IMR-90 (cell line): ENCODE results near the gene NUAK1. TPM values are rescaled to one million over a fixed set of nuclear protein-coding genes. Genes with fewer than 3 reads are reported as not detected.

Experiments used
- ATAC-seq: fragments of 200-7000 bp; cut with Tn5 transposase; 2 replicates; pipeline ENCODE4 v1.9.1; 2020; ENCODE audit warnings: low read depth, mild to moderate bottlenecking, moderate library complexity
- BruUV-seq: library from RNA; stranded (reverse); fragments of 400-500 nt; replicated peaks from 2 replicates; lab custom pipeline; 2021; lab: Mats Ljungman, UMichigan
- CTCF ChIA-PET: fragments of 300-600 bp; formaldehyde crosslinking; extraction: SDS; loops from one replicate; lab custom pipeline; 2021; ENCODE audit warnings: antibody characterized with exemption; lab: Yijun Ruan, JAX
- POLR2A ChIA-PET: fragments of 300-600 bp; sonication (Branson Sonifier 250); formaldehyde crosslinking; loops from one replicate; lab custom pipeline; 2022; ENCODE audit warnings: antibody characterized with exemption; ENCODE audit not compliant: unreplicated experiment; lab: Charles Lee
- DNase-seq: peaks from one replicate; pipeline ENCODE4 v3.0.0; 2013
- H2AFZ ChIP-seq: replicated peaks from 2 replicates; pipeline ENCODE3; 2013; ENCODE audit warnings: low read length, mild to moderate bottlenecking; ENCODE audit not compliant: poor library complexity
- H2AK5ac ChIP-seq: 2 replicates; pipeline ENCODE4 v1.6.1; 2013; ENCODE audit warnings: low read depth, low read length, inconsistent platforms
- H2AK9ac ChIP-seq: replicated peaks from 2 replicates; pipeline ENCODE3; 2013; ENCODE audit warnings: mild to moderate bottlenecking, low read depth, low read length, moderate library complexity; ENCODE audit not compliant: poor library complexity
- H2BK120ac ChIP-seq: 2 replicates; pipeline ENCODE4 v1.6.1; 2013; ENCODE audit warnings: low read depth, low read length, inconsistent platforms
- H2BK15ac ChIP-seq: 3 replicates; pipeline ENCODE4 v1.6.1; 2013; ENCODE audit warnings: low read depth, low read length, inconsistent platforms
- H2BK20ac ChIP-seq: 2 replicates; pipeline ENCODE4 v1.6.1; 2013; ENCODE audit warnings: low read depth, mild to moderate bottlenecking, inconsistent platforms, low read length, moderate library complexity
- H2BK5ac ChIP-seq: 2 replicates; pipeline ENCODE4 v1.6.1; 2013; ENCODE audit warnings: mild to moderate bottlenecking, low read depth, low read length, inconsistent platforms; ENCODE audit not compliant: poor library complexity, severe bottlenecking
- H3K14ac ChIP-seq: replicated peaks from 2 replicates; pipeline ENCODE4 v1.6.1; 2013; ENCODE audit warnings: low read depth, low read length, inconsistent platforms
- H3K18ac ChIP-seq: 2 replicates; pipeline ENCODE4 v1.6.1; 2013; ENCODE audit warnings: low read depth, low read length, control low read depth
- H3K23ac ChIP-seq: 2 replicates; pipeline ENCODE4 v1.6.1; 2013; ENCODE audit warnings: low read depth, low read length, inconsistent platforms
- H3K27ac ChIP-seq: 2 replicates; pipeline ENCODE4 v1.5.1; 2013; ENCODE audit warnings: mild to moderate bottlenecking, control low read depth, low read length; ENCODE audit not compliant: insufficient read depth
- H3K27me3 ChIP-seq: 2 replicates; pipeline ENCODE4 v1.6.1; 2013; ENCODE audit warnings: low read length; ENCODE audit not compliant: control insufficient read depth, insufficient read depth
- H3K36me3 ChIP-seq: 2 replicates; pipeline ENCODE4 v1.6.1; 2013; ENCODE audit warnings: low read length, mixed read lengths; ENCODE audit not compliant: control insufficient read depth, insufficient read depth
- H3K4ac ChIP-seq: 2 replicates; pipeline ENCODE4 v1.6.1; 2013; ENCODE audit warnings: low read depth, low read length, inconsistent platforms
- H3K4me1 ChIP-seq: 2 replicates; pipeline ENCODE4 v1.6.1; 2013; ENCODE audit warnings: low read length, mixed read lengths; ENCODE audit not compliant: control insufficient read depth, insufficient read depth
- H3K4me2 ChIP-seq: 2 replicates; pipeline ENCODE4 v1.6.1; 2013; ENCODE audit warnings: low read depth, mild to moderate bottlenecking, control low read depth, low read length, moderate library complexity
- H3K4me3 ChIP-seq: 2 replicates; pipeline ENCODE4 v1.5.1; 2013; ENCODE audit warnings: low read depth, mild to moderate bottlenecking, control low read depth, low read length, moderate library complexity; ENCODE audit not compliant: insufficient read depth
- H3K56ac ChIP-seq: 2 replicates; pipeline ENCODE4 v1.6.1; 2013; ENCODE audit warnings: low read length, inconsistent platforms; ENCODE audit not compliant: insufficient read depth; ENCODE audit errors: extremely low read depth
- H3K79me1 ChIP-seq, 2 experiments: 2 replicates each; pipeline ENCODE4 v1.6.1; 2013; ENCODE audit warnings: low read length in 2 of 2, inconsistent platforms in 1 of 2, low read depth in 1 of 2
- H3K9ac ChIP-seq: 2 replicates; pipeline ENCODE4 v1.6.1; 2013; ENCODE audit warnings: low read depth, low read length, control low read depth
- H3K9me1 ChIP-seq: 2 replicates; pipeline ENCODE4 v1.6.1; 2013; ENCODE audit warnings: low read length, inconsistent platforms; ENCODE audit not compliant: insufficient read depth
- H3K9me3 ChIP-seq: 2 replicates; pipeline ENCODE4 v1.6.1; 2013; ENCODE audit warnings: low read length; ENCODE audit not compliant: control insufficient read depth, insufficient read depth
- H4K20me1 ChIP-seq: 2 replicates; pipeline ENCODE4 v1.6.1; 2013; ENCODE audit warnings: low read length, inconsistent platforms; ENCODE audit not compliant: insufficient read depth
- H4K5ac ChIP-seq: 2 replicates; pipeline ENCODE4 v1.6.1; 2013; ENCODE audit warnings: mild to moderate bottlenecking, low read depth, low read length, control low read depth
- H4K8ac ChIP-seq, 2 experiments: 2 replicates each; pipeline ENCODE4 v1.6.1; 2013; ENCODE audit warnings: low read depth in 2 of 2, low read length in 2 of 2, control low read depth in 1 of 2, inconsistent platforms in 1 of 2
- H4K91ac ChIP-seq: 2 replicates; pipeline ENCODE4 v1.6.1; 2013; ENCODE audit warnings: low read depth, low read length, inconsistent platforms; ENCODE audit not compliant: insufficient read depth
- BHLHE40 ChIP-seq: fragments of 150-350 bp; IDR thresholded peaks from 2 replicates; pipeline ENCODE4 v1.6.1; 2016; ENCODE audit warnings: mild to moderate bottlenecking, low read depth, low read length
- CEBPB ChIP-seq: IDR thresholded peaks from 2 replicates; pipeline ENCODE4 v1.6.1; 2012; ENCODE audit warnings: low read depth, low read length, improper control_type of control experiment
- MAFK ChIP-seq: IDR thresholded peaks from 2 replicates; pipeline ENCODE4 v1.6.1; 2012; ENCODE audit warnings: low read depth, low read length, improper control_type of control experiment
- MXI1 ChIP-seq: IDR thresholded peaks from 2 replicates; pipeline ENCODE4 v1.6.1; 2012; ENCODE audit warnings: low read depth, mild to moderate bottlenecking, low read length, moderate library complexity, borderline replicate concordance
- RCOR1 ChIP-seq: IDR thresholded peaks from 2 replicates; pipeline ENCODE4 v1.6.1; 2012; ENCODE audit warnings: mild to moderate bottlenecking, low read length, improper control_type of control experiment; ENCODE audit not compliant: insufficient replicate concordance
- USF2 ChIP-seq: fragments of 150-350 bp; IDR thresholded peaks from 2 replicates; pipeline ENCODE4 v1.6.1; 2017; ENCODE audit warnings: mild to moderate bottlenecking, antibody characterized with exemption, low read length, low read depth
- WGBS, 2 experiments: methylation state at CpG; one replicate each; pipeline versions ENCODE4 v1.1.5 to v1.1.7; 2013; ENCODE audit warnings: missing lambda C conversion rate in 2 of 2; ENCODE audit not compliant: insufficient read length in 1 of 2; ENCODE audit errors: extremely low coverage in 2 of 2; 5-methylcytosine and 5-hydroxymethylcytosine counted together
- dilution Hi-C: fragments of 300-500 bp; cut with HindIII; formaldehyde crosslinking; loops from one replicate; pipeline ENCODE4 v1.14.3; 2018; ENCODE audit warnings: low sequenced_read_pairs; ENCODE audit not compliant: unreplicated experiment
- in situ Hi-C: fragments of 300-500 bp; cut with MboI; formaldehyde crosslinking; loops from 3 replicates; pipeline ENCODE4 v1.14.3; 2019; ENCODE audit warnings: low sequenced_read_pairs, inconsistent platforms, mixed read lengths
- intact Hi-C: fragments of 100-400 bp; cut with micrococcal nuclease; formaldehyde crosslinking; loops from 2 replicates; pipeline ENCODE4 v1.10.0; 2022
- polyA plus RNA-seq, 3 experiments: library from polyadenylated mRNA; depleted of rRNA; stranded (reverse); fragments of >200 nt; gene quantifications; 2 replicates each; pipeline ENCODE4 v1.2.3, GENCODE V29; 2012; ENCODE audit warnings: low replicate concordance in 1 of 3
- total RNA-seq: library from RNA; depleted of rRNA; stranded (reverse); fragments of >200 nt; gene quantifications from 2 replicates; pipeline ENCODE4 v1.2.3, GENCODE V29; 2012

Gene NUAK1
- total and polyA plus RNA-seq, 2 of the 4 experiments (the other 2 are of a cell fraction): 4.8 to 8.8 TPM

DNA sequence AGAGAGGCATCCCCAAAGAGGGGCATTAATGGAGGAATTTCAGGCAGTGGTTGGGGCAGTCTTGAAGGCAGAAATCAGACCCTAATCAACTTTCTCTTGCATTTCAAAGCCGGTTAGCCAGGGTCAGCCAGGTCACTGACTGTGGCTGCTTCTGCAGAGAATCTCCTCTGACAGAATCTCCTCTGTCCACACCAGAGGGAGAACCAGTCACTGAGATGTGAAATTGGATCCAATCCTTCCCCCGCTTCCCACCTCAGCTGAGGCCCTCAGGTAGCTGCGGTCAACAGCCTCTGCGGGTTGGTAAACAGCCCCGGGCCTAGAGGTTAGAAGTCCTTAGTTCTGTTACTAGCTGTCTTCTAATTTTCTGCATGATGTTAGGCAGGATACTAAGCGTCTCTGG lies 39.8 kb upstream of the NUAK1 start:
- Histone ChIP-seq H2AK9ac (no peak overlapping the region), H2BK5ac (no peak overlapping the region), H3K36me3 (no peaks in the 10 kb centered on the region), H3K9ac (no peak overlapping the region), H3K9me1 (no peaks in the 10 kb centered on the region), H4K20me1 (no peaks in the 10 kb centered on the region), H3K4me3 (no peak overlapping the region), H4K8ac (no peak overlapping the region), H4K5ac (no peak overlapping the region; the same call in 1 of the 2 replicates), H3K79me1 (no peaks in the 10 kb centered on the region), H2AFZ (no peak overlapping the region), H4K91ac (no peak overlapping the region), H3K9me3 (no peaks in the 10 kb centered on the region), H3K4me2 (no peak overlapping the region), H3K18ac (no peak overlapping the region; the same call in 1 of the 2 replicates), H3K23ac (no peak overlapping the region), H2BK20ac (no peak overlapping the region), H2AK5ac (no peak overlapping the region), H3K14ac (no peak overlapping the region), H2BK120ac (no peak overlapping the region), H3K4ac (no peak overlapping the region), H3K4me1 (peaks cover 1% of the 10 kb centered on the region; the same call in 1 of the 2 replicates), H3K27ac (no peak overlapping the region), H3K56ac (no peak overlapping the region), H2BK15ac (no peak overlapping the region), H3K27me3 (0 out of 2 replicates have a peak, but pooled peaks cover 2% of the 10 kb centered on the region)
- 80% methylated on average over 1 of the region's 6 CpGs; no CpG with 5 or more reads in 1 of the 2 experiments for WGBS, 2 experiments
- in situ Hi-C loops (no loop called here), dilution Hi-C loops (no loop called here), intact Hi-C loops (no loop called here)
- no peak for DNase-seq
- POLR2A ChIA-PET: no interaction called here
- TF ChIP-seq RCOR1 (no peak), MXI1 (no peak), MAFK (no peak), BHLHE40 (no peak), USF2 (no peak), CEBPB (no peak)
- no TSS peak for BruUV-seq
- CTCF ChIA-PET: no interaction called here
- no peak for ATAC-seq
